ENCODE data around the gene NIPAL3. TPM values are rescaled to one million over a fixed set of nuclear protein-coding genes. Genes with fewer than 3 reads are reported as not detected.

Gene NIPAL3
- total RNA-seq, 1 experiment from 2014 or later = 16.6 TPM

GRCh38 chr1:24373044-24373443, 42.6 kb upstream of the NIPAL3 start:
- Histone ChIP-seq H2AFZ (ENCODE audit: low read depth, low read length, poor library complexity, severe bottlenecking) (no peak overlapping the region), H3K9me3 (ENCODE audit: control insufficient read depth in 1 of 2, insufficient read depth in 1 of 2, low read depth in 1 of 2, low read length in 2 of 2) (no peaks in the 10 kb centered on the region), H3K9ac (ENCODE audit: low read length) (no peak overlapping the region), H3K27me3 (ENCODE audit: insufficient read depth, low read length) (no peaks in the 10 kb centered on the region), H3K79me2 (ENCODE audit: insufficient read depth, low read length) (no peaks in the 10 kb centered on the region), H3K9me2 (ENCODE audit: insufficient read depth) (no peaks in the 10 kb centered on the region), H3K4me3 (replicated peaks in 1 of 2; ENCODE audit: low read depth in 1 of 2, low read length in 2 of 2) (no peak overlapping the region), H3K4me2 (ENCODE audit: low read length) (no peak overlapping the region), H4K20me1 (ENCODE audit: insufficient read depth) (no peaks in the 10 kb centered on the region), H3K4me1 (ENCODE audit: control insufficient read depth in 1 of 2, insufficient read depth in 2 of 2, low read length in 2 of 2) (peaks cover 6 to 41% of the 10 kb centered on the region in 2 experiments), H3K36me3 (ENCODE audit: control insufficient read depth in 1 of 2, insufficient read depth in 2 of 2, low read length in 2 of 2) (no peaks in the 10 kb centered on the region), H3K27ac (ENCODE audit: low read depth, low read length) (no peak overlapping the region)
- no peak for DNase-seq (ENCODE audit: low read depth, low spot score)
- POLR2A ChIA-PET = no interaction called here
- TF ChIP-seq EZH2phosphoT487 (IDR thresholded peaks at IDR 0.05; ENCODE audit: borderline replicate concordance) = no peak
- no peak for TF ChIP-seq JUND (IDR thresholded peaks at IDR 0.05)
- no peak for TF ChIP-seq ZBTB33 (IDR thresholded peaks at IDR 0.05; ENCODE audit: extremely low read depth, insufficient replicate concordance, low read length)
- TF ChIP-seq YY1 (IDR thresholded peaks at IDR 0.05; ENCODE audit: extremely low read depth, insufficient replicate concordance, low read depth, low read length) = no peak
- TF ChIP-seq ZFX (IDR thresholded peaks at IDR 0.05) = no peak
- CTCF ChIA-PET = interaction anchor here (0.8 to 1.9 kb wide), 2 partner anchors 15 to 171 kb away, joined by 3 to 5 read pairs; no protein-coding TSS in a partner anchor
- no peak for ATAC-seq
- intact Hi-C loops (cut with micrococcal nuclease) = no loop called here
- RAD21 ChIA-PET (ENCODE audit: low non-redundant PET in 1 of 2, low total read pairs in 2 of 2, uncharacterized antibody in 2 of 2, unreplicated experiment in 2 of 2) = no interaction called here
- no TSS peak for BruUV-seq (replicated peaks)

GRCh38 chr1:24373710-24374109, 41.9 kb upstream of the NIPAL3 start:
- peaks cover 0 to 1% of the 10 kb centered on the region in 2 experiments; a peak in 1 of 4 replicates for H3K36me3 ChIP-seq (ENCODE audit: control insufficient read depth in 1 of 2, insufficient read depth in 2 of 2, low read length in 2 of 2)
- H3K79me2 ChIP-seq (ENCODE audit: insufficient read depth, low read length) = no peaks in the 10 kb centered on the region
- ChIA-PET POLR2A (no interaction called here), CTCF (interaction anchor here (0.8 to 1.9 kb wide), 3 partner anchors 8 to 172 kb away, joined by 3 to 5 read pairs (median 3); no protein-coding TSS in a partner anchor), RAD21 (ENCODE audit: low non-redundant PET in 1 of 2, low total read pairs in 2 of 2, uncharacterized antibody in 2 of 2, unreplicated experiment in 2 of 2) (no interaction called here)
- no peaks in the 10 kb centered on the region for H3K9me3 ChIP-seq (ENCODE audit: control insufficient read depth in 1 of 2, insufficient read depth in 1 of 2, low read depth in 1 of 2, low read length in 2 of 2)
- H3K9ac ChIP-seq (ENCODE audit: low read length) = no peak overlapping the region
- no peak overlapping the region for H3K4me3 ChIP-seq (replicated peaks in 1 of 2; ENCODE audit: low read depth in 1 of 2, low read length in 2 of 2)
- H4K20me1 ChIP-seq (ENCODE audit: insufficient read depth) = no peaks in the 10 kb centered on the region
- no peak for TF ChIP-seq POLR2AphosphoS5 (IDR thresholded peaks at IDR 0.05; ENCODE audit: low read depth, low read length)
- no peak for TF ChIP-seq YY1 (IDR thresholded peaks at IDR 0.05; ENCODE audit: extremely low read depth, insufficient replicate concordance, low read depth, low read length)
- TF ChIP-seq ELF1 (IDR thresholded peaks at IDR 0.05; ENCODE audit: borderline replicate concordance, low read depth) = no peak
- TF ChIP-seq POLR2A (IDR thresholded peaks at IDR 0.05; ENCODE audit: borderline replicate concordance, extremely low read depth, insufficient read depth, insufficient read length) = no peak
- no peak for TF ChIP-seq EGR1 (IDR thresholded peaks at IDR 0.05; ENCODE audit: low read depth)
- ATAC-seq = no peak
- no TSS peak for BruUV-seq (replicated peaks)
- intact Hi-C loops (cut with micrococcal nuclease) = no loop called here
- H3K9me2 ChIP-seq (ENCODE audit: insufficient read depth) = no peaks in the 10 kb centered on the region
- no peak overlapping the region for H3K4me2 ChIP-seq (ENCODE audit: low read length)
- no peak for DNase-seq (ENCODE audit: low read depth, low spot score)
- peaks cover 6 to 38% of the 10 kb centered on the region in 2 experiments for H3K4me1 ChIP-seq (ENCODE audit: control insufficient read depth in 1 of 2, insufficient read depth in 2 of 2, low read length in 2 of 2)
- no peak overlapping the region for H3K27ac ChIP-seq (ENCODE audit: low read depth, low read length)
- H3K27me3 ChIP-seq (ENCODE audit: insufficient read depth, low read length) = no peaks in the 10 kb centered on the region
- no peak overlapping the region for H2AFZ ChIP-seq (ENCODE audit: low read depth, low read length, poor library complexity, severe bottlenecking)

All from HCT116 (cell line).